ENCODE data around the gene TRPC4AP.

The TRPC4AP gene

DNA sequence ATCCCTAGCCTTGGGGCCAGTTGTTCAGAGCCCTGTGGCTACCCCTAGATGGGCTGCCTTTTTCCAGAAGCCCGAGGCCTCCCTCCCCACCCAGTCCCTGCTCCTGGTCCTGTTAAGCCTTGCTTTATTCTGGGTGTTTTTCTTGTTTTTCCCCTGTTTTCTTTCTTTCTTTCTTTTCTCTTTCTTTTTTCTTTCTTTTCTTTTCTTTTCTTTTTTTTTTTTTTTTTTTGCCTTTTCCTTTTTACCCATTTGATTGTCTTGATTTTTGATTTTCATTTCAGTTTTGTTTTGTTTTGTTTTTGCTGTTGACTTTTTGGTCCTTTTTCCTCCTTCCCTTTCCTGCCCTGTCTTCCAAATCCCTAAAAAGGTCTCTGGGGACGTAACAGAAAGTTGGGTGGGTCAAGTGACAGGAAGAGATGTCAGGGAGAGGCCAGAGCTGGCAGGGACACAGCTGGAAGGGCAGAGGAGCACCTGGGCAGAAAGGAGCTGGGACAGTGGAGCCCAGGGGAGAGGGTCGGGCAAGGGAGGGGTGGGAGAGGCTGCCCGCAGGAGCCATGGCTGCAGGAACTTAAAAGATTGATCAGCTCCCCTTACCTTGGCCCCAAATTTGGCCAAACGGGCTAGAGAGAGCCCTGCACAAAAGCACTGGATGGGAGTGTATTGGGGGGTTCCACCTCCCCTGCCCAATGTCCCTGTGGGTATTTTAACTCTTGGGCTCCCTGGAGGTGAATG is 109.4 kb downstream of the TRPC4AP start:
- DNase-seq: no peak

DNA sequence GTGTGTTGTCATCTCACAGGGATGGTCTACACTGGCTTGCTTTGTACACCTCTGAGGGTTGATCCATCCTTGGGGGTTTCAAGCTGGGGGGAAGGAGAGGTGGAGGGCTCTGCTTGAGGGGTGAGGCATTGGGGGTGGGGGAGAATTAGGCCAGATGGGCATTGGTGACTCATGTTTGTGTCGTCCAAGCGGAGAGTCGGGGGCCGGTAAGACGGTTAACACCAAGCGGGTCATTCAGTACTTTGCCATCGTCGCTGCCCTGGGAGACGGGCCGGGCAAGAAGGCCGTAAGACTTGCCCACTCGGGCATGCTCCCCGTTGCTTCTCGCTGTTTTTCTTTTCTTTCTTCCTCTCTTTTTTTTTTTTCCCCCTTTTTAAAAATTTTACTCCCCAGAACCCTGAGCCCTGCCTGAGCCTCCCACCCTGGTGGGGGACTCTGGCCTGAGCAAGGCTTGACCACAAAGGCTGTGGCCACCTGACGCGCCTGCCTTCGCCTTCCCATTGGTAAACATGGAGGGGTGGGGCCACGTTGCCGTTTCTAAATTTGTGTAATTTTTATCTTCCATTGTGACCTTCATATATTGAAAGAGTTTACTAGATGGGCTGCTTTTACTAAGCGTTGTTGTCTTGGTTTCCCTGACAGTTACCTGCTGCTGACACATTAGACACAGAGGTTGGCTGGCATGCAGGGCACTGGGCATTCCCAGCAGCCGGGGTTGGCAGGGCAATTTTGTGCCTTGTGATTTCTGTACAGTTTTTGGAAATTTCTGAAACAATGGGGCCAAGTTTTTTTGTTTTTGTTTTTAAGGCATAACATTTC is 110.1 kb downstream of the TRPC4AP start:
- no peak for DNase-seq

DNA sequence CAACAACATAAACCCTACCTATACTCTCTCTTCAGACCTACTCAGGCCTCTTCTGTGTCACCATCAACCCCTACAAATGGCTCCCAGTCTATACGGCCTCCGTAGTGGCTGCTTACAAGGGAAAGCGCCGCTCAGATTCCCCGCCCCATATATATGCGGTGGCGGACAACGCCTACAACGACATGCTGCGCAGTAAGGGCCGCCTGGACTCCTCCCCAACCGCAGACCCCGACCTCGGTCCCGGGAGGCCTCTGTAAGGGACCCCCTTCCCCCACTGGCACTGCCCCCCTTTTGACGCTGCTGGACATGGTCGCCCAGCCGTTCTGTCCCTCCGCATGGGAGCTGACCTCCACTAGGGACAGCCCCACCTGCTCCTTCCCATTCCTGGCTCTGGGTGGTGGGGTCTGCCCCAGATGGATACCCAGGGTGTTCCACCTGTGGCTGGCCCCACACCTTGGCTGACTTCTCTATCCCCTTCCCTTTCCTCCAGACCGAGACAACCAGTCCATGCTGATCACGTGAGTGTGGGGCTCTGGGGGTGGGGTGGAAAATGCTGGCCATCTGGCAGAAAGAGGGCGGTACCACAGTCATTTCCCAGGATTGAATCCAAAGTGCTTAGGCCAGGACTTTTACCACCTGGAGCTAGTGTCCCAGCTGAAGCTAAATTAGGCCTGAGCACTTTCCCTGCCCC is 111.9 kb downstream of the TRPC4AP start:
- DNase-seq: no peak

DNA sequence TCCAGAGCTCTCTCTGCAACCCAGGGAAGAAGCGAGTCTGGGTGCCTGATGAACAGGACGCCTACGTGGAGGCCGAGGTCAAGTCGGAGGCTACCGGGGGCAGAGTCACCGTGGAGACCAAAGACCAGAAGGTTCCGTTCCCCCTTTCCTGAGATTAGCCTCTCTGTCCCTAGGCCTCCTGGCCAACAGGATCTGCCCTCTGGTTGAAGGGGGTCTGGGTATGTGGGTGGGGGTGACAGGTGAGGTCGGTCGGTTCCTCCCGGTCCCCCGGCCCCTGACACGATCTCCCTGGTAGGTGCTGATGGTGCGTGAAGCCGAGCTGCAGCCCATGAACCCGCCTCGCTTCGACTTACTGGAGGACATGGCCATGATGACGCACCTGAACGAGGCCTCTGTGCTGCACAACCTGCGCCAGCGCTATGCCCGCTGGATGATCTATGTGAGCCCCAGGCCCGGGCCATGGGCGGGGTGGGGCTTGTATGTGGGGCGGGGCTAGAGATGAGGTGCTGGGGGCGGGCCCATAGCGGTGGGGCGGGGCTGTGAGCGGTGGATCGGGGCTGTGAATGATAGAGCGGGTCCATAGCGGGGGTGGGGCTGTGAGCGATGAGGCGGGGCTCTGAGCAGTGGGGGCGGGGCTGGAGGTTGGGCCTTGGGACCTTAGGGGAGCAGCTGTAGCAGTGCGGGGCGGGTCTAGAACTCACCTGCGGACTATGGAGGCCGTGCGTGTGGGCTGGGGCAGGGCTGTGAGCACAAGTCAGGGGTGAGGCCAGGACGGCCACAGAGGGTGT is 113.0 kb downstream of the TRPC4AP start:
- no peak for DNase-seq

DNA sequence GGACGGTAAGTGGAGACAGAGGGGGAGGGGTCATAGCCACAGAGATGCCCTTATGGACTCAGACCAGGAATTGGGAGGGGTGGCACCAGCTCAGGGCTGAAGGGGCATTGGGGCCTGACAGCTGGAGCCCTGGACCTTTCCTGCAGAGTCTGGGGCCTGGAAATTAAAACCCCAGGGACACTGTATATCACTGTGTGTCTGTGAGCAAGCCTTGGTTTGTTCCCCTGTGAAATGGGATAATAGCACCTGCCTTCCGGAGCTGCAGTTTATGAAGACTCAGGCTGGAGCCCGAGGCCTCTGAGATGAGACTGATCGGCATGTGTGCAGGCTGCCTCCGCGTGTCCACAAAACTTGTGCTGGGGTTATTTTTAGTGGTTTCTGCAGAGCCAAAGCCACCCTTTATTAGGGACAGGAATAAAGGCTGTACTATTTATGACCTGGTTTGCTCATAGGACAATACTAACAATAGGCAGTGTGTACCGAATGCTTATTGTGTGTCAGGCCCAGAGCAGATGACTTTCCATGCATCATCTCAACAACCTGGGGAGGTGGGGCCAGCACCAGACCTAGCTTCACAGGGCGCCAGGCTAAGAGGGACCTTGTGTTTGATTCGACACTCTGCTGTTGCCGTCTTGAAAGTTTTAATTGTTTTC is 114.4 kb downstream of the TRPC4AP start:
- no peak for DNase-seq

DNA sequence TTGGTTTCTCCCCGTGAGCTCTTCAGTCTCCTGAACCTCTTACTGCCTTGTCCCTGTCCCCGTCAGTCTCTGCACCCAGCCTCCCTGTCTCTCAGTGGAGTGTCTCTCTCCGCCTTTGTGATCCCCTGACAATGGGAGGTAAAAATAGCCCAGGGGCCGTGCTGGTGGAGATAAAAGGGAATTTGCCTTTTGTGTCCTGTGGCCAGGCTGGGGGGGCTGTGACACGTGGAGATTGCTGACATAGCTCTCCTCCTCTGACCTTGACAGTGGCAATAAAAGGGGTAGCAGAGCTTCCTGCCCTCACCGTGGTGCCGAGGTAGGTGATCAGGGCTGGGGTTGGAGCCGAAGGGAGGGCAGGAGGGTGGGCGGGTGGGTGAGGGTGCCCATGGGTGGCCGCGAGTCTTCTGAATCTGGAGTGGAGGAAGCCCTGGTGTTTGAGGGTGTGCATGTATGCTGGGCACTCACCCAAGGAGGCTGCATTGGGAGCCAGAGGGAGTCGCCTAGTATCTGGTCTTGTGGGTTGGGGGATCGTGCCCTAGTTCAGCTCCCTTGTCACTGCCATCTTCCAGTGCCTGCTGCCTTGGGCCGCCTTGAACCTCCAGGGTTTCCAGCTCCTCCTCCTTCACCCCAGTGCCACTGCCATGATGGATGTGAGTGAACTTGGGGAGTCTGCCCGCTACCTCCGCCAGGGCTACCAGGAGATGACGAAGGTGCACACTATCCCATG is 115.1 kb downstream of the TRPC4AP start:
- no peak for DNase-seq

DNA sequence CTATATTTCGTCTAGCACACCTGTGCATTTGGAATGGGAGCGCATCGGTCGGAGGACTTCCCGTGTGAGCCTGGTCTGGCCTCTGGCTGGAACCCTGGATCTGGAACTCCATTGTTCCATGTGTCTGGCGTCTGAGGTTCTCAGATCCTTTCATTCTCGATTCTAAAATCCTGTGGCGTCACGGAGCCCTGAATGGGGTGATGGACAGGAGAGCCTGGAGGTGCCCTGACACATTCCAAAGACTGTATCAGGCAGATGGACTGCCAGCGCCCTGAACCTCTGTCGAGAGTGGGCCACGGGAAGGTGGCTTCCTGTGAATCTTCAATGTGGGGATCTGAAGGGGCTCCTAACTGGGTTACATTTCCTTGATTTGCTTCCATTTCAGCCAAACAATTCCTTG is 116.3 kb downstream of the TRPC4AP start:
- DNase-seq: no peak

DNA sequence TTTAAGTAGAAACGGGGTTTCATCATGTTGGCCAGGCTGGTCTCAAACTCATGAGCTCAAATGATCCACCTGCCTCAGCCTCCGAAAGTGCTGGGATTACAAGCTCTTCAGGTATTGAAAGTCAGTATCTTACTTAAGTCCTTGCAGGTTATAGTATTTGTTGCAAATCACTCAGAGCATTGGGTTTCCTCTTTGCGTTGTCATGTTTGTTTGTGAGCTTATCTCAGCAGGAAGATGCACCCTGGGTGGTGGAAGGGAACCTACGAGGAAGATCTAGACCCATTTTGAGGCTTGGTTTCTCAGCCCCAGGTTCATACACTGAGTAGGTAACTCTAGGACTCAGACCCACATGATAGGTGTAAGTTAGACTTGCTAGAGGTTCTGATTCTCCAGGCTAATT is 118.4 kb downstream of the TRPC4AP start:
- no peak for DNase-seq

DNA sequence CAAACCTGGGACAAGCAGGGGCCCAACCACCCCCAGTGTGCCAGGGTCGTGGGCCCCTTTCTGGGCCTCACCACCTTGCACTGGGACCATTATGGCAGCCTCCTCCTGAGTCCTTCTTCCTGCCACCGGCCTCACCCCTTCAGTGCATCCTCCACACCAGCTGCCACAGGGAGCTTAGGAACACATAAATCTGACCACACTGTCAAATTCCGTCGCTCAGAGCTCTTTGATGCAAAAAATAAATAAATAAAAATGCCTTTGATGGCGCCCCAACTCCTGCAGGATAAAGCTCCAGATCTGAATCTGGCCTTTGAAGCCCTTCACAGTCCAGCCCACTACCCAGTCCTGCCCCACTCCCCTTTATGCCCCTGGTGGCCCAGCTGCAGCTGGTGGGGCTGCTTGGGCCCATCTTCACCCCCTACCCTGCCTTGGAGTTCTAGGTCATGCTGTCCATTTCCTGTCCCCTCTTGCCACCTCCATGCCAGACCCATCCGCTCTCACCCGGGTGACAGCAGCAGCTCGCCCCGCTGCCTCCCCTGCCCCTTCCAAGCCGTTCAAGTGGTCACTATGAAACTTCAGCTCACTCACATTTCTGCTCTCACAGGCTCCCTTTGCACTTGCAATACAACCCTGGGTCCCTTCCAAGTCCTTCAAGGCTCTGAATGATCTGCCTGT is 120.9 kb downstream of the TRPC4AP start:
- DNase-seq: no peak

DNA sequence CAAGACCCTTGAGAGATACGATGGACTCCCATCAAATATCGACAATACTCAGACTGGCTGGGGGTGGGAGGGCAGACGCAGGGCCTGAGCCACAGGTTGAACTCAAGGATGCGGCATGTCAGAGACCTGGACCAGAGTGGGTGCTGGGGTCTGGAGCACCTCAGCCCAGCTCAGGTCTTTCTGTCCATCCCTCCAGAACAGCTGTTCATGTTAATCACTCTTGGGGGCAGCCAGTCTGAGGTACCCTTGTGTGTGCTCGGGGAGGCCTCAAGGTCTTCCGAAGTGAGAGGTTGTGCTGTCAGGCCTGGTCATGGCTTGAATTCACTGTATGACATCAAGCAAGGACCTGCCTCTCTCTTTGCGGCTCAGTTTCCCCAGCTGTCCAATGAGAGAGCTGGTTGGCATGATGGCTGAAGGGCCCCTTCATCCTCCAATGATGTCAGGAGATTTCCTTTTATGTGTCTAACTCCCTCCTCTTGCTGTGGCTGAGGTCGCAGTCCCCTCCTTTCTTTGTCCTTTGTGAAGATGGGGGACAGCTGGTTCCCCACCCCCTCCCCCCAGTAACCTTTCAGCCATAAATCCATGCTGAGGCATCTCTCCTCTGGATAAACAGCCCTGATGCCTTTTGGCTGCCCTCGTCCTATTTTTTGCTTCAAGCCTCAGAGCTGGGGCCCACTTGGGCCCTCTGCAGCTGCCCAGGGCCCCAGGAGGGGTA is 121.6 kb downstream of the TRPC4AP start:
- no peak for DNase-seq

DNA sequence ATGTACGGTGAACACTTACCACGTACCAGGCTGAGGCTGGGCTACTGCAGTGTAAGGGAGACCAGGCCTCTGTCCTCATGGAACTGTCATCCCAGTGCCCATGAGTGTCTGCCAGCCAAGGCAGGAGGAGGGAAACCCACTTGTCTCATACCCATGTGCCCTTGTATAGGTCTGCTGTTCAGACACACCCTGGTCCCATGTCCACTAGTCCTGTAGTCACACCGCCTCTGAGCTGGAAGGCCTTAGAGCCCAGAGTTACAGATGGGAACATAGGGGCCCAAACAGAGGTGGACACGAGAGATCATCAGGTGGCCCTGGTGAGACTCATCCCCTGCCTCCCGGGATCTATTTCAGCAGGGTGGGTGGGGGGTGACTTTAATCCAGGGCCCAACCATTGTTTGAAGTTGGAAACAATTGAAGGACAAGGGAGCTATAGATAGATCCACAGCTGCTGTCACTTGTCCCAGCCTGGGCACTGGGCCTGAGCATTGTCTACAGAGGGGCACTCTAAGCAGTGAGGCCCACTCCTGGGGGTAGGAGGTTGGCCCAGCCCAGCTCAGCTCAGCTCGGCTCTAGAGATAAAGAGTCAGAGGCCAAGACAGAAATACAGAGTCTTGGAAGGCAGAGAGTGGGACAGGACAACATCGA is 122.3 kb downstream of the TRPC4AP start:
- DNase-seq: no peak

DNA sequence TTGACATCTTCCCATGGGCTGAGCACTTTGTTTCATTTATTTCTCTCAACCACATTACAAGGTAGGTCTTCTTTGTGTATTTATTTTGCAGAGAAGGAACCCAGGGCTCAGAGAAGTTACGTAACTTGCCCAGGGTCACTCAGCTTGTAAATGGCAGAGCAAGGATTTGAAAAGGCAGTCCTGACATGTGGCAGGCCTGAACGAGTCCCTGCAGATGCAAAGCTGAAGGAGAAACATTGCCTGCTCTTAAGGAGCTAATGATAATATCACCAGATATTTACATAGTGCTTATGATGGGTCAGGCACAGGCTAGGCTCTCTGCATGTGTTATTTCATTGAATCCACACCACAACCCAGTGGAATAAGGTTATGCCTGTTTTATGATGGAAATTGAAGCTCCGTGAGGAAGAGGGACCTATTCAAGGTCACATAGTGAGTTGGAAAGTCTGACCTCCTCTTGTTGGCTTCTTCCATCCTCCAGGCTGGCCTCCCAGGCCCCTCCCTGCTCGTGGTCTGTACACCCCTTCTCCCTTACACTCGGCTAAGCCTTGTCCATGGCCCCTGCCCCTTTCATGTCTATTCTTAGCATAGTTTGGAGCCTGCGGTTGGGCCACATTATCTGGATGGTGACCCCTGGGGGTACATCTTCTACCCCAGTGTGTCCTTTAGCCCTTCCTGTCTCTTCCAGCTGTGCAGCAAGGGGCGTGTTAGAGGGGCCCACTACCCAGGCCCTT is 124.4 kb downstream of the TRPC4AP start:
- no peak for DNase-seq

DNA sequence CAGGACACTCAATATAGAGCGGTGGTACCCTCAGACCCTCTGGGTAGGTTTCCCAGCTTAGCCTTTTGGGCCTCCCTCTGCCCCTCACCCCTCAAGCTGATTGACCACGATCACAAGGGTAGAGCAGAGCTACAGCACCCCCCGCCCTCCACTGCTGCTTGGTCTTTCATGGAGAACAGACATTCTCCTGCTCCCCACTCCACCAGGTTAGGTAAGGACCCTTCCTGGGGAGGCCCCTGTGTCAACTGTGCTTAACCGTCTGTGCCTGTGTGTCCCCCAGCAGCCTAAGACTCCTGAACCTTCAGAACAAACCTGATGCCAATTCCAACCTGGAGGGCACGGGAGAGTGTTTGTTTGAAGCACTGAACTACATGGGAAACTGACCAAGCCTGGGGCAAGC is 125.2 kb downstream of the TRPC4AP start:
- DNase-seq: no peak

DNA sequence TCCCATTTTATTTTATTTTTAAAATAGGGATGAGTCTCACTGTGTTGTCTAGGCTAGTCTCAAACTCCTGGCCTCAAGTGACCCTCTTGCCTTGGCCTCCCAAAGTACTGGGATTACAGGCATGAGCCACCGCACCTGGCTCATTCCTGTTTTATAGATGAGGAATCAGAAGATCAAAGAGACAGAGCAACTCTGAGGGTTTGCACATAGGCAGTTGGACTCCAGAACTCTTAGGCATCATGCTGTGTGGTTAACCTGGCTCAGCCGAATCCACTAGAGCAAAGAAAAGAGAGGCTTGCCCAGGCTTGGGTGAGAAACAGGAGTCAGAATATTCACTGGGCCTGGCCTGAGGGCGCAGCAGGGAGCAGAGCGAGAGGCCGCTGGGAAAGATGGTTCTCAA is 127.6 kb downstream of the TRPC4AP start:
- DNase-seq: no peak

DNA sequence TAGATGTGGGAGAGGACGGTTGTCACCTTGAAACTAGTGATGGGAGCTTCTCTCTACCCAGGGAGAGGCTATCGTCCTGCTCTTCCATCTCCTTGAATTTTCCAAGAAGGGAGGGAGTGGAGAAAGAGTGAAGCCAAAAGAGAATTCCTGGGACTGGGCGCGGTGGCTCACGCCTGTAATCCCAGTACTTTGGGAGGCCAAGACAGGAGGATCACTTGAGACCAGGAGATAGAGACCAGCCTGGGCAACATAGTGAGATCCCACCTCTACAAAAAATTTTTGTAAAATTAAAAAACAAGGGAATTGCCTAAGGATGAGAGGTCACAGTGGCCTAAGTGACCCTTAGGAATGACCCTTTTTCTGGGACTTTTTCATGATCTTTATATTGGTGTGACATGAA is 128.1 kb downstream of the TRPC4AP start:
- no peak for DNase-seq

DNA sequence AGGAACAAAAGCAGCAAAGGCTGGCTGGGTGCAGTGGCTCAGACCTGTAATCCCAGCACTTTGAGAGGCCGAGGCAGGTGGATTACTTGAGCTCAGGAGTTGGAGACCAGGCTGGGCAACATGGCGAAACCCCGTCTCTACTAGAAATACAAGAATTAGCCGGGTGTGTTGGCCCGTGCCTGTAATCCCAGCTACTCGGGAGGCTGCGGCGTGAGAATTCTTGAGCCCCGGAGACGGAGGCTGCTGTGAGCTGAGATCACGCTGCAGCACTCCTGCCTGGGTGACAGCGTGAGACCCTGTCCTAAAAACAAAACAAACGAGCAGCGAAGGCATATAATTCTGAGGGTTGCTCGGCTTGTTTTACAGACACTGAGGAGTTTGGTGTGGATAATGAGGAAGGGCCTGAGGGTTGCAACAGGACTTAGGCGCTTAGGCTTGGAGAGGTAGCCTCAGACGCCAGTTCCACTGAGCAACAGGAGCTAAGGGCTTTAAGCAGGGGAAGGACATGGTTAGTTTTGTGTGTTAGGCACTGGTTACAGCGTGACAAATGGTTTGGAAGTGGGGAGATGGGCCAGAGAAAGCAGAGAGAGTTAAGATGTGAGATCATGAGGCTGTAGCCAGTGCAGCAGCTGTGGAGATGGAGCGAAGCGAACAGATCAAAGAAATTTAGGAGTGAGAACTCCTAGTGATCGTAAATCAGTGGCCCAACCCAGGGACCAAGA is 135.7 kb downstream of the TRPC4AP start:
- no peak for DNase-seq

DNA sequence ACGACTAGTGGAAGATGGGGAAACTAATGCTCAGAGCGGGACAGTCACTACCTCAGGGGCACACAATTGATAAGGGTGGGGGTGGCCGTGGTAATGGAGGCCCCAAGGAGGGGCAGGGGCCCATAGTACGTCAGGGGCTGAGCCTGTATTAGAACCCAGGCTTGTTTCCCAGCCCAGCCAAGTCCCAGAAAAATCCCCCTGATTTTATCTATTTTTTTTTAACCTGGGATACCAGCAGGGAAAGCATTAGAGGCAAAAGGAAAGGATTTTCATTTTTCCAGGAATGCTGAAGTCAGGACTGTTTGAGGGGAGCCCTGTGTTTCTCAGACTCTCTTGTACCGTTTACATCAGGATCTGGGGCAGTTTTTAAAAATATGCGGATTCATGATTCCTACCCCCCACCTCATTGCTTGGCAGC is 136.6 kb downstream of the TRPC4AP start:
- DNase-seq: no peak

All from activated gamma-delta T cell (primary cell).